GM21515 (cell line): ENCODE results near the gene PLA2G2E.
"Not testable (repeated sequence)": the region's sequence is repeated elsewhere in the genome, so short reads cannot be mapped to it uniquely, and the experiment has no call there.

ENCODE experiments used
- ATAC-seq: cut with Tn5 transposase; IDR thresholded peaks from one replicate; pipeline ENCODE4 v1.9.1; 2021; ENCODE audit not compliant: unreplicated experiment

PLA2G2E gene

DNA sequence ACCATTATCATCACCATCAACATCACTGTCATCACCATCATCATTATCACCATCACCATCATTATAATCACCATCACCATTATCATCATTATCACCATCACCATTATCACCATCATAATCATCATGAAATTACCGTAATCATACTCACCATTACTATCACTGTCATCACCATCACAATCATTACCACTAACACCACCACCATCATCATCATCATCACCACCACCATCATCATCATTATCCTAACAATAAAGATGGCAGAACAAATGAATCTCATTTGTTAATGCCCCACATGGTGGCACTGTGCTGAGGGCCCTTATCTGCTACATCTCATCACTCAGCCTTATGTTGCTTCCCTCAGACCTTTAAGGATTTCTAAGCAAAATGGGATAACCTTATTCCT is 9.4 kb upstream of the PLA2G2E start:
- ATAC-seq: no peak

DNA sequence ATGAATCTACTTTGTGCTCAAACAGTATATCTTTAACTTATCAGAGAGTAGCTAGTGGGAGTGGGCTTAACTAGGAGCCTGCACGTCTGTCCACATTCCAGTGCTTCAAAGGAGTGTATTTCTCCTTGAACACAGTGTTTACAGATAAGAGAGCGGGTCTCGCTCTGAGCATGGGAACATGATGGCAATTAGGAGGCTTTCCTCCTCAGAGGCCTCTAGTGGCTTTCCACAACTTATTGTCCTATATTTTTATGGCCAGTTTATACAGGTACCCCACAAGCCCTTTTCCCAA is 3.7 kb upstream of the PLA2G2E start:
- ATAC-seq: not testable (repeated sequence)

DNA sequence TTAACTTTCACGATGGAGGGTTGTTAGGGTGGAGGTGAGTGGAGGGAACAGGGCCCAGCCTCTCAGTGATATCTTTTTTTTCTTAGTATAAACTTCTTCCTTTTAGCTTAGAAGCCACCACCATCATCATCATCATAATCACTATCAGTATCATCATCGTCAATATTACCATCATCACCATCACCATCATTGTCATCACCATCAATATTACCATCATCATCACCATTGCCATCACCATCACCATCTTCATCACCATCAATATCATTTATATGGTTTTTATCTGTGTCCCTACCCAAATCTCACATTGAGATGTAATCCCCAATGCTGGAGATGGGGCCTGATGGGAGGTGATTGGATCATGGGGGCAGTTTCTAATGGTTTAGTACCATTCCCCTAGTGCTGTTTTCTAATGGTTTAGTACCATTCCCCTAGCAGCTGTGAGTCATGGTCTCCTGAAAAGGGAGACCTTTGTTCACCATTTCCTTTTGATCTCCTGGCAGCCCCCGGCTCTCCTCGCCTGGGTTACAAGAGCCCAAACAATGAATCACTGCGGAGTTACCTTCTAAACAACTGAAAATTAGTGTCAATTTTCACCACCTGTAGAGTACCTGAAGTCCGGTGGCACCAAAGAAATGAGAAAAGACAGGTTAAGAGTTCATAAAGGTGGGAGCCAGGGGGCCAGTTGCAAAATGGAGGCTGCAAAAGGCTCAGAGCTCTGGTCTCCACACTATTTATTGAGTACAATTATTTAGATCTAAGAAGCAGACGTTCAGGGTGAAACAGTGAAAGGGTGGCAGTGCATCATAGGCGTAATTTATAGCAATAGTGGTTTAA is 3.1 kb upstream of the PLA2G2E start:
- ATAC-seq: no peak

DNA sequence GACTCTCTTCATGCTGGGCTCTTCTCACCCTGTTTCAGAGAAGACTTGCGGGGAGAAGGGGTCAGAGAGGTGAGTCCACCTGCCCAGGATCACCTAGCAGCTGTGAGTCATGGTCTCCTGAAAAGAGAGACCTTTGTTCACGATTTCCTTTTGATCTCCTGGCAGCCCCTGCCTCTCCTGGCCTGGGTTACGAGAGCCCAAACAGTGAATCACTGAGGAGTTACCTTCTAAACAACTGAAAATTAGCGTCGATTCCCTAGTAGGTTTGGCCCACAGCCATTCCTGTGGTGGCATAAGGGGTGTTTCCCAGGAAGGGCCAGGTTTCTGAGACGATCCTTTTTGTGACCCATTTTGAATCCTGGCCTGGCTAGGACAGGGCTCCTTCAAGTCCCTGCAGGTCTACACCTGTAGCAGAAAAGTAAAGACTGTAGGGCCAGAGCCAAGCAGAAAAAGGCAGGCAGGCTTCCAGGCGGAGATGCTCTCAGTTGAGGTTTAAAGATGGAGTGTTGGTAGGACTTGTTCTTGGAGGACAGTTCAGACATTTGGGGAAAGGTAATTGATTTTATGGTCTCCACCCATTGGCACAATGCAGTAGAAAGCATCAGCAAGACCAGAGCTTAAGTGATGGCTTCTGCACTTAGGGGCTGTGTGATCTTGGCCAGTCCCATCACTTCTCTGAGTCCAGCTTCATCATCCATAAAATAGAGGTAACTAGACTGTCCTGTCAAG is 2.1 kb upstream of the PLA2G2E start:
- ATAC-seq: no peak

- ATAC-seq: no peak
Measured at GRCh38 chr1:19923953-19924346, 533 bp upstream of the PLA2G2E start.

DNA sequence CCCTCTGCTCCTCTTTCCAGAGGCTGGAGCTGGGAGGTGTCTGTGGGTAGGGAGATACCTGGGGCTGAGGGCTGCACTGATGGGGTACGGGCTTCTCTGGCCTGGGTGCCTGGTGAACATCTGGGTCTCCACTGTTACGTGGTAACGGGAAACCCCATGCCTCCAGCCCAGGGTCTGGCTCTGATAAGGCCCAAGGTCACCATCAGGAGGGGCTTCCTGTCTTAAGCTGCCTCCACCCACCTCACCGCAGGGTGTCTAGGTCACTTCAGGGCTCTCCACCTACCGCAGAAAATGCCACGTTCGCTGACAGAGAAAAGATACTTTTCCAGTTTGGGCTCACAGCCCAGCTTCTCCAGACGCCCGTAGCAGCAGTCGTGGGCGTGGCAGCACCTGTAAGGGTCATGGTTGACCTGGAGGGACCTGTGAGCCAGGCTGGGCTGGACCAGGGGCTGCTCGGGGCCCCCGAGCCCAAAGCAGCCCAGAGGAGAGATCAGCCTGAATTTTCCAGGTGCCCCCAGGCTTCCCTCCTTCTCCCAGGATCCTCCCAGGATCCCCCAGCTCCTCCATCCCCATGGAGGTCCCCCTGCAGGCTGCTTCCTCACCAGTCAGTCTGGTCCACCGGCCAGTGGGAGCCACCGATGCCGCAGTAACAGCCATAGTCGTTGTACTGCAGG is 1.3 kb downstream of the PLA2G2E start:
- ATAC-seq: no peak

DNA sequence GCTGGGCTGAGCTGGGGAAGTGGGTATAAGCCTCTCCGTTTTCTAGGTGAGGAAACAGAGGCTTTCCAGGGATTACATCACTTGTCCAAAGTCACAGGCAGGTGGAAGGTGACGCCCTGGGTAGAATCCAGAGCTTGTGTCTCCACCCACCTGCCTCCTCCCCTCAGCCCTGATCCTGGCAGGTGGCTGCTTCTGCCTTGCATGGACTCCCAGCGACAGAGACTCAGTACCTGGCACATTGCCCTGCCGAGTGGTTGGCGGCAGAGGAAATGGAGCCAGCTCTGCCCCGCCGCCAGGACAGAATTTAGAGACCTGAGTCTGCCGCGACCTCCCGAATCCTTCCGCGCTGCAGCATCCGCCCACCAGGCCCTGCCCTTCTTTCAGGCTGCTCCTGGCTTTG is 2.1 kb downstream of the PLA2G2E start:
- ATAC-seq: no peak

DNA sequence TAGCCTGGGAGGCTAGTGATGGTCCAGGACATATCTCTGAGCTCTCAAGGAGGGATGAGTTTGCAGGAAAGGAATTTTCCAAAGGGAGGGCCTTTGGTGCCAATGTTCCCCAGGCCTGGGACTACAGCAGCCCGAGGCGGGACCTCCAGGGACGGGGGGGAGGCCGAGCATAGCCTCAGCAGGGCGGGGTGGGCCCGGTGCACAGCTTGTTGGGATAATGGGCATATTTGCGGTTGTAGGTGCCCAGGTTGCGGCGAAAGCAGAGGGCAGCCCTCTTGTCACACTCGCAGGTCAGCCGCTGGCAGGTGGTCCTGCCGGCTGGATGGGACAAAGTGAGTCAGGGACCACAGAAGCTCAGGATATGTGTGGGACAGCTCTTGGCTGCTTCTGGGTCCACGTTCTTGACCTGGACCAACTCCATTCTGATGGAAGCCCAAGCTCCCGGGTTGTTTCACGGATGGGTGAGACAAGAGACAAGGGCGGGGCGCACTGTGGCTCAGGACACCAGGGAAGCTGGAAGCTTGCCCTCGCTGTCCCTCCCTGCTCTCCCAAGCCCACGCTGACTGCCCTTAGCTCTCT is 3.2 kb downstream of the PLA2G2E start:
- no peak for ATAC-seq

GRCh38 chr1:19918057-19918456 is 5.4 kb downstream of the PLA2G2E start:
- ATAC-seq: no peak

GRCh38 chr1:19910650-19911049 is 12.8 kb downstream of the PLA2G2E start:
- no peak for ATAC-seq

DNA sequence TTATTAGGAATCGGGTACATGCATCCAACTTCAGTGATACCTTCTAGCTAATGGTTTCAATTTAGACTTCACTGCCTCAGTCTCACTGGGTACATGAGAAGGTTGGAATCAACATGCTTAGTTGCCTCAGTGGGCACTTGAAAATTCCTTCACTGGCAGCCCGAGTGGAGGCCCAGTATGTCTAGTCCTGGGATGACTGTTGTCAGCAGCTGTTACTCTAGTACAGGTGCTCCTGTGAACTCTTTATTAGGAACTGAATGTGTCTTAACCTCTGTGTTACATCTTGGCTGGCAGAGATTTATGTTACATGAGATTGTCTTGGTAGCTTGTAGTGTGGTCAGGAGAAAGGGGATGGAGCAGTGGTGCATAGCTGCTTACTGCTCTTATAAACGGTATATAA is 13.4 kb downstream of the PLA2G2E start:
- ATAC-seq: no peak

GRCh38 chr1:19909392-19909791 is 14.0 kb downstream of the PLA2G2E start:
- no peak for ATAC-seq

DNA sequence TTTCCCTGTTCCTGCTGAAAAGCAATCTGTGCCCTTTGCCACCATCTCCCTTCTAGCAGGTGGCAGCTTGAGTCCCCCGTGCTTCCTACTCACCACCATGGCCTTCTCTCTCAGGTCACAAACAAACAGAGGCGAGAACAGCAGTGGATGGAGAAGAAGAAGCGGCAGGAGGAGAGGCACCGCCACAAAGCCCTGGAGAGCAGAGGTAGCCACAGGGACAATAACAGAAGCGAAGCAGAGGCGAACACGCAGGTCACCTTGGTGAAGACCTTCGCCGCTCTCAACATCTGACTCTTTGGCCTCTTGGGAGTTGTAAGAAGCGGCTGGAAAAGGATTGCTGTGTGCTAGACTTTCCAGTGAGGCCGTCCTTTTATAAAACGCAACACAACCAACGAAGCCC is 16.0 kb downstream of the PLA2G2E start:
- ATAC-seq: no peak

DNA sequence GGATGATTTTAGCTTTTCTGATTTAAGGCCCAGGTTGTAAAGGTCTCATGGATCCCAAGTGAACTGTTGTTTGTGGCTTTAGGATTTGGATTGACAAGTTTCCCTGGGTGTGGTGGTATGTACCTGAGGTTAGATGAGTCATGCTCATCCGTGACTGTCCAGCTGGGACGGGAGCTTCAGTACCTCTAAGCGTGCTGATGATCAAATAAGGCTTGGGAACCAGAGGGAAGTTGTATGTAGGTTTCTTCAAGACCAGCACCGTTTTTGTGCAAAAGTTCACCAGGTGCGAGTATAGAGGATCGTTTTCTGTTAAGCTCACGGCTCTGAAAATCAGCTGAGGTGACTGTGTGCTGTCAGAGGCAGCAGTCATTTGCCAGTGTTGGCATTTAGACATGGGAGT is 19.8 kb downstream of the PLA2G2E start:
- ATAC-seq: no peak

- no peak for ATAC-seq
Measured at GRCh38 chr1:19901653-19902052, 21.8 kb downstream of the PLA2G2E start.

DNA sequence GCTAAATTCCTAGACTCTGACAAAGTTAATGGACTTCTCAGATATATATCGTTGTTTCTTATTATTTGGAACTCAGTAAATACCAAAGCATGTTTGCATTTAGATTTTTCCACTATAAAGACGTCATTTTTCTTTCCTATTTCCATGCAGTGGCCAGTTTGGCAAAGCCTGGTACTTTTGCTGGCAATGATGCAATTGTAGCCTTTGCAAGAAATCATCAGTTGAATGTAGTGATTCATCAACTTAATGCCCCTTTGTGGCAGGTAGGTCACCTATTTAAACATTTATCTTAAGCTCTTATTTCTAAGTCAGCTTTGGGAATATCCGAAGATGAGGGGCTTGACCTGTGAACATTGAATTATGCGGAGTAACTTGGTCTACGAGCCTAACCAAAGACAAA is 29.2 kb downstream of the PLA2G2E start:
- no peak for ATAC-seq

- ATAC-seq: no peak
Measured at GRCh38 chr1:19893687-19894086, 29.7 kb downstream of the PLA2G2E start.

DNA sequence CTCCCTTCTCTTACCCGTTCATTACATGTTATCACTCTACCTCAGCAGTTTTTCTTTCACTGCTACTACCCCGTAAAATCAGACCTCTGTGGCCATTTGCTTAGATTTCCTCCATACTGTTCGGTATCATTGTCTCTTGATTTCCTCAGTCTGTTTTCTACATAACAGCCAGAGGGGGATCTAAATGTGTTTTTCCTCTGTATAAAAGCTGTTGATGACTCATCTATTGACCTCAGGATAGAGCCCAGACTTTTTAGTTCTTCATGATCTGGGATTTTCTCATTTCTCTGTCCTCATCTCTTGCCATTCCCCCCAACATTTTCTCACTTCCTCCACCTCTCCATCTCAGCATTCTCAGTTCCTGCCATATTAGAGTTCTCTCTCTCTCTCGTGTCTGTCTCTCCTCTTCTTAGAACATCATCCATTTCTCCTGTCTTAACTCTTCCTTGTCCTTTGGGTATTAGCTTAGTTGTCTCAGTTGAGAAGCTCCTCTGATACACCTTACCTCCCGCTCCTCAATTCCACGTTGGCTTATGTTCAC is 30.7 kb downstream of the PLA2G2E start:
- no peak for ATAC-seq

DNA sequence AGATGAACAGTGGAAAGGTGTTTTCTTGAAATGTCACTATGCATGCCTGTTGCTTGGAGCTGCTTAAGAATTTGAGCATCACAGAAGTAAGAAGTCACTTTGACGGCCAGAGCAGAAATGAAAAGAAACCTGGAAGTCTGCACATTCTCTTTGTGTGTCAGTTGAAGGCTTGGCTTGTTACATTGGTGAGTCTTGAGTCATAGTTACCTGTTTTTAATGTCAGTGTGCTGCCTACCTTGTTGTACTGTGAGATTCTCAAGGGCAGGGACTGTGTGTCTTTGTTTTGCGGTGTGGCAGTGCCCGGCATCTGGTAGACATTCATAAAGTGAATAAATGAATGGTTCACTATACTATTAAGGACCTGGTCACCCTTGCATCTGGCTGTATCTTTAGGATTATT is 31.3 kb downstream of the PLA2G2E start:
- ATAC-seq: no peak

DNA sequence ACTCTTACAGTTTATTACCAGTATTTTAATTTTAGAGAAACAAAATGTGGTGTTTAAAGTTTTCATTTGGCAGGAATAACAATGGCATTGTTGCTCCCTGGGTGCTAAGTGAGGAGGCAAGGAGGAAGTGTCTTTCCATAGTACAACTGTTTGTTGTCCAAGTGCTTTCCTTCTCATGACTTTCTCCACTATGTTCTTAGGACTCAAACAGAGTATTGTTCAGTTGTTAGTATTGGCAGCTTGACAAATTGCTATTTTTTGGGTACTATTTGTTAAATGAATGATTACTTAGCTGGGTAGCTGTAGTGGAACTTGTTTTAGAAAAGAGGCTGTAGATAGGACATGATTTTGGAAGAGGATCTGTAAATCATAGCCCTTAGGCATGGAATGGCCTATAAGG is 33.8 kb downstream of the PLA2G2E start:
- no peak for ATAC-seq

GRCh38 chr1:19888112-19888511 is 35.3 kb downstream of the PLA2G2E start:
- no peak for ATAC-seq

- no peak for ATAC-seq
Measured at GRCh38 chr1:19885821-19886220, 37.6 kb downstream of the PLA2G2E start.
